ENCODE results near the gene SGMS1.
"Not testable (repeated sequence)": the region's sequence is repeated elsewhere in the genome, so short reads cannot be mapped to it uniquely, and the experiment has no call there.

DNA sequence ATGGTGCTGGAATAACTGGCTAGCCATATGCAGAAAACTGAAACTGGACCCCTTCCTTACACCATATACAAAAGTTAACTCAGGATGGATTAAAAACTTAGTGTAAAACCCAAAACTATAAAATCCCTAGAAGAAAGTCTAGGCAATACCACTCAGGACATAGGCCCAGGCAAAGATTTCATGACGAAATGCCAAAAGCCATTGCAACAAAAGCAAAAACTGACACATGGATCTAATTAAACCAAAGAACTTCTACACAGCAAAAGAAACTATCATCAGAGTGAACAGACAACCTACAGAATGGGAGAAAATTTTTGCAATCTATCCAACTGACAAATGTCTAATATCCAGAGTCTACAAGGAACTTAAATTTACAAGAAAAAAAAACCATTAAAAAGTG, 75.3 kb downstream of the SGMS1 start:
- TF ChIP-seq, protein P1, sequence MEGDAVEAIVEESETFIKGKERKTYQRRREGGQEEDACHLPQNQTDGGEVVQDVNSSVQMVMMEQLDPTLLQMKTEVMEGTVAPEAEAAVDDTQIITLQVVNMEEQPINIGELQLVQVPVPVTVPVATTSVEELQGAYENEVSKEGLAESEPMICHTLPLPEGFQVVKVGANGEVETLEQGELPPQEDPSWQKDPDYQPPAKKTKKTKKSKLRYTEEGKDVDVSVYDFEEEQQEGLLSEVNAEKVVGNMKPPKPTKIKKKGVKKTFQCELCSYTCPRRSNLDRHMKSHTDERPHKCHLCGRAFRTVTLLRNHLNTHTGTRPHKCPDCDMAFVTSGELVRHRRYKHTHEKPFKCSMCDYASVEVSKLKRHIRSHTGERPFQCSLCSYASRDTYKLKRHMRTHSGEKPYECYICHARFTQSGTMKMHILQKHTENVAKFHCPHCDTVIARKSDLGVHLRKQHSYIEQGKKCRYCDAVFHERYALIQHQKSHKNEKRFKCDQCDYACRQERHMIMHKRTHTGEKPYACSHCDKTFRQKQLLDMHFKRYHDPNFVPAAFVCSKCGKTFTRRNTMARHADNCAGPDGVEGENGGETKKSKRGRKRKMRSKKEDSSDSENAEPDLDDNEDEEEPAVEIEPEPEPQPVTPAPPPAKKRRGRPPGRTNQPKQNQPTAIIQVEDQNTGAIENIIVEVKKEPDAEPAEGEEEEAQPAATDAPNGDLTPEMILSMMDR (IDR thresholded peaks at IDR 0.05), result not testable (repeated sequence)
- TF ChIP-seq POLR2A (IDR thresholded peaks at IDR 0.05), result not testable (repeated sequence)
